ENCODE measurements around the gene ZNF771. TPM values are rescaled to one million over a fixed set of nuclear protein-coding genes. Genes with fewer than 3 reads are reported as not detected.

The ZNF771 gene
- polyA plus RNA-seq, 1 of the 3 experiments (the other 2 are of a cell fraction): 20.4 TPM

GRCh38 chr16:30407102-30407803, at the start of gene ZNF771 (continued):
- TF ChIP-seq CTCF (IDR thresholded peaks at IDR 0.05): no peak
- TF ChIP-seq USF2 (IDR thresholded peaks at IDR 0.05; ENCODE audit: borderline replicate concordance, low read depth, low read length): peak; percentile 40; the same call in 1 of the 2 replicates
- TF ChIP-seq SMC3 (IDR thresholded peaks at IDR 0.05; ENCODE audit: low read depth, low read length): no peak
- peak; percentile 47; the same call in 1 of the 2 replicates for TF ChIP-seq SIN3A (IDR thresholded peaks at IDR 0.05; ENCODE audit: borderline replicate concordance, low read depth, low read length)
- TF ChIP-seq JUND (IDR thresholded peaks at IDR 0.05): no peak
- TF ChIP-seq TEAD4 (IDR thresholded peaks at IDR 0.05; ENCODE audit: borderline replicate concordance, insufficient read depth): 0 out of 2 replicates have a peak, but pooled peaks have one; percentile 26
- TF ChIP-seq EP300 (IDR thresholded peaks at IDR 0.05; ENCODE audit: borderline replicate concordance in 1 of 2, low read depth in 1 of 2, low read length in 1 of 2): no peak; a peak in 1 of 4 replicates
- TF ChIP-seq POLR2AphosphoS5 (IDR thresholded peaks at IDR 0.05; ENCODE audit: low read depth, low read length): peak; percentile 86
- no peak for TF ChIP-seq RCOR1 (IDR thresholded peaks at IDR 0.05; ENCODE audit: low read length)

- Histone ChIP-seq H3K79me2 (ENCODE audit: insufficient read depth) (peaks cover 57% of the 10 kb centered on the region), H3K4me3 (ENCODE audit: low read depth in 2 of 2, low read length in 1 of 2) (no peak overlapping the region), H4K20me1 (ENCODE audit: insufficient read depth) (peaks cover 3% of the 10 kb centered on the region; the same call in 1 of the 2 replicates), H3K4me1 (ENCODE audit: control insufficient read depth in 1 of 2, insufficient read depth in 2 of 2, low read depth in 1 of 2, low read length in 1 of 2) (peaks cover 21 to 35% of the 10 kb centered on the region in 2 experiments), H3K9me2 (no peaks in the 10 kb centered on the region), H3K27me3 (ENCODE audit: insufficient read depth) (no peaks in the 10 kb centered on the region), H3K9ac (no peak overlapping the region), H3F3A (replicated peaks; ENCODE audit: insufficient read depth) (peaks cover 2% of the 10 kb centered on the region), H2AFZ (ENCODE audit: low read depth) (no peak overlapping the region), H3K4me2 (no peak overlapping the region), H3K36me3 (replicated peaks in 1 of 2; ENCODE audit: control insufficient read depth in 1 of 2, insufficient read depth in 2 of 2, low read length in 1 of 2) (peaks cover 14 to 39% of the 10 kb centered on the region in 2 experiments), H3K9me3 (no peaks in the 10 kb centered on the region), H3K27ac (ENCODE audit: low read depth in 2 of 2, low read length in 1 of 2) (no peak overlapping the region; a peak in 1 of 4 replicates)
- POLR2A ChIA-PET: no interaction called here
- WGBS (ENCODE audit: low lambda C conversion rate): 89% methylated on average over 30 of the region's 37 CpGs
- CTCF ChIA-PET: interaction anchor here (1.5 to 1.8 kb wide), 2 partner anchors 50 to 52 kb away, joined by 5 read pairs; partner anchors contain the start of gene ZNF771
- no peak for DNase-seq
- TF ChIP-seq RCOR1 (IDR thresholded peaks at IDR 0.05; ENCODE audit: low read length) (no peak), JUND (IDR thresholded peaks at IDR 0.05) (no peak), POLR2AphosphoS5 (IDR thresholded peaks at IDR 0.05; ENCODE audit: low read depth, low read length) (no peak), YY1 (IDR thresholded peaks at IDR 0.05; ENCODE audit: low read depth) (no peak), MXI1 (IDR thresholded peaks at IDR 0.05; ENCODE audit: low read depth, low read length) (no peak), NFIC (IDR thresholded peaks at IDR 0.05; ENCODE audit: borderline replicate concordance) (no peak), ZBTB33 (IDR thresholded peaks at IDR 0.05; ENCODE audit: borderline replicate concordance, low read depth) (no peak), IRF3 (IDR thresholded peaks at IDR 0.05; ENCODE audit: low read depth, low read length) (no peak), FOXM1 (IDR thresholded peaks at IDR 0.05; ENCODE audit: low read depth) (no peak), MEF2A (IDR thresholded peaks at IDR 0.05; ENCODE audit: borderline replicate concordance, low read depth) (no peak), ELF1 (IDR thresholded peaks at IDR 0.05) (no peak), TEAD4 (IDR thresholded peaks at IDR 0.05; ENCODE audit: borderline replicate concordance, insufficient read depth) (no peak)
These were observed 49.5 kb upstream of the ZNF771 start for GRCh38 chr16:30357715-30358576.
